ENCODE measurements around the gene ZNF574.

DNA sequence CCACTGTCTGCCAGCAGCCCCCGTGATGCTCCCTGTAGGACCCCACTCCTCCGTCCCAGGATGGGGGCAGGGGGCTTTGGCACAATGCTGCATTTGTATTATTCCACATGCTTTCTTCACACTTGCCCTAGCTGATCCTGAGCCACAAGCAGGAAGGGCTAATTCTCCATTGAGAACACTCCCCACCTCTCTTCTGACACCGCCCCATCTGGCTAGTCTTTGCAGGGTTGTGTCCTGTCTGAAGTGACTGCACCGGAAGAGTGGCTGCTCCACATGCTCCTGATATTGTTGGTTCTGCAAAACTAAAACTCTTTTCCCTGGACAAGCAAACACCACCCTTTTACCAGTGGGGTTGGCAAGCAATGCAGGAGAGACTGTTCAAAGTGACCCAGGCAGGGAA is 18.0 kb downstream of the ZNF574 start:
- TF ChIP-seq POLR2AphosphoS5 (IDR thresholded peaks at IDR 0.05; ENCODE audit: low read depth, low read length) (no peak), TAF1 (IDR thresholded peaks at IDR 0.05; ENCODE audit: low read depth, low read length) (no peak), POLR2A (IDR thresholded peaks at IDR 0.05; ENCODE audit: low read depth, low read length) (no peak)

All from GM12891 (cell line).